Small intestine (tissue), 7 donors: ENCODE data around the gene C19orf12. TPM values are rescaled to one million over a fixed set of nuclear protein-coding genes. Genes with fewer than 3 reads are reported as not detected.
A peak's percentile ranks its signal among the peaks of the same experiment; 100 is the strongest.
"Not testable (repeated sequence)": the region's sequence is repeated elsewhere in the genome, so short reads cannot be mapped to it uniquely, and the experiment has no call there.

Experiments
- DNase-seq, 2 donors: peaks; one replicate each; pipeline versions ENCODE4 v3.0.0 to v3.0.0-alpha.2; 2013
- FAIRE-seq: peaks from 2 replicates; lab custom pipeline; 2012; peaks lifted over from hg19 to GRCh38; lab: Jason Lieb, UNC
- H3K27ac ChIP-seq, 3 donors: one replicate each; pipeline ENCODE4 v1.5.1; 2013; ENCODE audit warnings: low read length in 2 of 3, mild to moderate bottlenecking in 2 of 3, control low read depth in 1 of 3, inconsistent platforms in 1 of 3, low read depth in 1 of 3, moderate library complexity in 1 of 3
- H3K27me3 ChIP-seq, 3 donors: one replicate each; pipeline ENCODE4 v1.6.1; 2013; ENCODE audit warnings: low read length in 3 of 3, inconsistent platforms in 1 of 3; ENCODE audit not compliant: control insufficient read depth in 3 of 3, insufficient read depth in 3 of 3
- H3K36me3 ChIP-seq, 3 donors: one replicate each; pipeline ENCODE4 v1.6.1; 2013; ENCODE audit warnings: low read length in 3 of 3, inconsistent platforms in 1 of 3, low read depth in 1 of 3, mild to moderate bottlenecking in 1 of 3, moderate library complexity in 1 of 3; ENCODE audit not compliant: control insufficient read depth in 3 of 3, insufficient read depth in 2 of 3
- H3K4me1 ChIP-seq, 3 donors: one replicate each; pipeline ENCODE4 v1.6.1; 2013; ENCODE audit warnings: low read length in 2 of 3, inconsistent platforms in 1 of 3, low read depth in 1 of 3, mild to moderate bottlenecking in 1 of 3, moderate library complexity in 1 of 3; ENCODE audit not compliant: control insufficient read depth in 3 of 3, insufficient read depth in 2 of 3
- H3K4me3 ChIP-seq, 3 donors: one replicate each; pipeline ENCODE4 v1.5.1; 2013; ENCODE audit warnings: low read length in 3 of 3, control low read depth in 1 of 3, inconsistent platforms in 1 of 3, low read depth in 1 of 3, mild to moderate bottlenecking in 1 of 3, moderate library complexity in 1 of 3
- H3K9me3 ChIP-seq, 2 donors: one replicate each; pipeline ENCODE4 v1.6.1; 2013; ENCODE audit warnings: low read depth in 1 of 2, low read length in 1 of 2; ENCODE audit not compliant: control insufficient read depth in 2 of 2, insufficient read depth in 1 of 2
- WGBS, 3 donors: extraction: QIAGEN DNeasy Blood & Tissue Kit; methylation state at CpG; one replicate each; pipeline ENCODE4 v1.1.7; 2013; 5-methylcytosine and 5-hydroxymethylcytosine counted together
- polyA plus RNA-seq, 4 donors: library from polyadenylated mRNA; stranded (reverse) in 3 of 4; unstranded in 1 of 4; fragments of 200-250 nt in 3 of 4; fragments of 120-200 nt in 1 of 4; gene quantifications; one replicate each; pipeline versions ENCODE4 v1.2.1 to v1.2.3, GENCODE V29; 2013
- donor health status: healthy with polysubstance abuse.
- donor health status: control.
- donor health status: control.
- donor health status: Bipolar disorder and iron deficiency.
- donor health status: healthy.

Gene C19orf12
- polyA plus RNA-seq, 4 donors: 19.0 to 26.2 (median 21.3) TPM

GRCh38 chr19:29724102-29724641 lies 9.1 kb upstream of the C19orf12 start:
- WGBS, 3 donors: 3 to 4% (median 3%) methylated on average over 34 to 39 of the region's 39 CpGs
- Histone ChIP-seq H3K4me3 (peak overlapping the region in 2 of 3 donors; percentile 13 to 26), H3K36me3 (no peaks in the 10 kb centered on the region), H3K27me3 (peaks cover 0 to 10% (median 0%) of the 10 kb centered on the region in 3 donors), H3K4me1 (no peaks in the 10 kb centered on the region), H3K9me3 (no peaks in the 10 kb centered on the region), H3K27ac (no peak overlapping the region)
- peak in 1 of 2 donors; percentile 41 for DNase-seq
- no peak for FAIRE-seq

- peaks cover 0 to 16% (median 14%) of the 10 kb centered on the region in 3 donors for H3K4me1 ChIP-seq
- 76 to 87% (median 87%) methylated on average over 16 of the region's 16 CpGs for WGBS, 3 donors
- H3K36me3 ChIP-seq: no peaks in the 10 kb centered on the region
- FAIRE-seq (no peak), DNase-seq (no peak)
- no peaks in the 10 kb centered on the region for H3K9me3 ChIP-seq
- H3K4me3 ChIP-seq: no peak overlapping the region
- no peak overlapping the region for H3K27ac ChIP-seq
- H3K27me3 ChIP-seq: no peaks in the 10 kb centered on the region
Observed at GRCh38 chr19:29717051-29717450, 2.0 kb upstream of the C19orf12 start.

GRCh38 chr19:29715701-29716581 lies 880 bp upstream of the C19orf12 start:
- Histone ChIP-seq H3K4me1 (peaks cover 0 to 16% (median 14%) of the 10 kb centered on the region in 3 donors), H3K36me3 (no peaks in the 10 kb centered on the region), H3K9me3 (no peaks in the 10 kb centered on the region), H3K4me3 (peak overlapping the region; percentile 72 to 93 (median 87)), H3K27me3 (no peaks in the 10 kb centered on the region), H3K27ac (peak overlapping the region; percentile 94 to 98 (median 94))
- DNase-seq (peak; percentile 72 to 85), FAIRE-seq (no peak)
- 10 to 24% (median 12%) methylated on average over 13 of the region's 13 CpGs for WGBS, 3 donors

DNA sequence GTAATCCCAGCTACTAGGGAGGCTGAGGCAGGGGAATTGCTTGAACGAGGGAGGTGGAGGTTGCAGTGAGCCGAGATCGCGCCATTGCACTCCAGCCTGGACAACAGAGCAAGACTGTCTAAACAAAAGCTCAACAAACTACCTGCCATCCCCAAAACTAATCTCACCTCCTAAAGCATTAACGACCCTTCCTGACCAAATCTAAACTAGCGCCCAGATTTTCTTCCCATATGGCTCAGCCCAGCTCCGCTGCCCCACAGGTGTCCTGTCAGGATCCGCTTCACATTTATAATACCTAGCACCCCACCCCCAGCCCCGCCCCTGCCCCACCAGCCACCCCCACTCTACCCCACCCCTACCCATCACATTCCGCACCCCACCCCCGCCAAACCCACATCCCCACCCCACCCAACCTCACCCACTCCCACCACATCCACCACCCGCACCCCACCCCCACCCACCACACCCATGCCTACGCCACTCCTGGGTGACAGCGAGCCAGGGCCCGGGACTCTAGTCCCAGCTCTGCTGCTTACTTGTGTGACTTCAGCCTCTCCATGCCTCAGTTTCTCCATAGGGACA lies 599 bp downstream of the C19orf12 start:
- 23 to 27% (median 26%) methylated on average over 10 to 15 of the region's 15 CpGs for WGBS, 3 donors
- H3K4me1 ChIP-seq: peaks cover 0 to 16% (median 16%) of the 10 kb centered on the region in 3 donors
- peak overlapping the region; percentile 67 to 93 (median 72) for H3K4me3 ChIP-seq
- H3K27me3 ChIP-seq: no peaks in the 10 kb centered on the region
- DNase-seq: peak in 1 of 2 donors; percentile 34
- no peaks in the 10 kb centered on the region for H3K9me3 ChIP-seq
- peaks cover 0 to 2% (median 0%) of the 10 kb centered on the region in 3 donors for H3K36me3 ChIP-seq
- no peak for FAIRE-seq
- H3K27ac ChIP-seq: peak overlapping the region; percentile 94 to 98 (median 94)

DNA sequence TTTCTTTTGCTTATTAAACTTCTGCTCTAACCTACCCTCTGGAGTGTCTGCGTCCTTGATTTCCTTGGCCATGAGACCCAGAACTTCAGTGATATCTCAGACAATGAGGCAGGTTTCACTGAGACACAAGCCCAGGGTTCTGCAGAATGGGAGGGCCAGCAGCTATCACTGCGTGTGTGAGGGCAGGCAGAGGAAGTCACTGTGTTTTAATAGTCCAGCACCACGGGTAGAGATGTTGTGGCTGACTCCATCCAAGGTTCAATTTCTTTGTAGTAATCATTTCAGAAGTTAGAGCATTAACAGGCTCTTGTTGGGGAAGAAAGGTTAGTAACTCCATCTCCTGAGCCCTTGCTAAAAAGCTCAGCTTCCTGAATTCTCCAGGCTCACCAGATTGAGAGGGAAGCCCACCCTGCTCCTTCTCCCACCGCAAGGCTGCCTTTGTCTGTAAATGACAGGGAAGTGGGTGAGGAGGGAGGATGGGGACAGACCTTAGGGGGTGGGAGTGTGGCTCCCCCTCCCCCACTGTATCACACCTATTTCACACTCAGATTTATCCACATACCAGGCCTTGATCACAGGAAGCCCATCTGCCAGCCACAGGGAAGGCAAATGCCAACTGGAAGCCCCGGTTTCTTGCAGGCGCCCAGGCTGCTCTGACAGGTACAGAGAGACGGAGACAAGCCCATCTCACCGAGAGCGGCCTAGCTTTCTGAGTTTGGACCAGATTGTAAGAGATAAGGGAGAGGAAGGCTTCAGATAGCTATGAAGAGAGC lies 2.1 kb downstream of the C19orf12 start:
- peaks cover 0 to 31% (median 16%) of the 10 kb centered on the region in 3 donors for H3K4me1 ChIP-seq
- 57 to 75% (median 64%) methylated on average over 9 of the region's 9 CpGs for WGBS, 3 donors
- no peaks in the 10 kb centered on the region for H3K27me3 ChIP-seq
- FAIRE-seq: no peak
- H3K4me3 ChIP-seq: no peak overlapping the region
- DNase-seq: no peak
- no peak overlapping the region for H3K27ac ChIP-seq
- H3K9me3 ChIP-seq: no peaks in the 10 kb centered on the region
- H3K36me3 ChIP-seq: peaks cover 0 to 7% (median 0%) of the 10 kb centered on the region in 3 donors

DNA sequence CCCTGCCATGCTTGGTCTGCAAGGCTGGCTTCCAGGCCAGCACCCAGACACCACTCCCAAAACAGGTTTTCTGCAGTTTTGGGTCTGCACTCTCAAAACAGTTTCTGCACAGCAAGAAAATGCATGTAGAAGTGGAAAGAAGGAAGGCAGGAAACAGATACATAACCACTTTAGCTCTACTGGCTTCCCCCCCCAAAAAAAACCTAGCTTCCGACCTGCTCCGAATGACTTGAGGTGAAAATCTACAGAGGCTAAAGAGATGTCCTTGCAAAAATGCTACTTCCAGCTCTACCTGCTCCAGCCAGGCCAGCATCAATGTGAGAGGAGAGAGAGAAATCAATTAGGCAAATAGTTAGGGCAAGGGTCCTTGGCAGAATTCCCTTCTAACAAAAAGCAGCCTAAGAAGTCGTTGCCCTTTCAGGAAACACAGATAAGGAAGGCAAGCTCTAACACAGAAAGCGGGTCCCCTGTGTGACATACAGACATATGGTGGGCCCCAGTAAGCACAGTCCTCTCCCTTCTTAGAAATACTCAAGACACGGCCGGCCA lies 3.4 kb downstream of the C19orf12 start:
- H3K4me1 ChIP-seq: peaks cover 0 to 31% (median 16%) of the 10 kb centered on the region in 3 donors
- no peak overlapping the region for H3K27ac ChIP-seq
- no peak for DNase-seq
- no peak for FAIRE-seq
- WGBS, 3 donors: 43 to 64% (median 57%) methylated on average over 6 of the region's 6 CpGs
- H3K9me3 ChIP-seq: no peaks in the 10 kb centered on the region
- H3K27me3 ChIP-seq: no peaks in the 10 kb centered on the region
- peaks cover 0 to 14% (median 0%) of the 10 kb centered on the region in 3 donors for H3K36me3 ChIP-seq
- H3K4me3 ChIP-seq: no peak overlapping the region

DNA sequence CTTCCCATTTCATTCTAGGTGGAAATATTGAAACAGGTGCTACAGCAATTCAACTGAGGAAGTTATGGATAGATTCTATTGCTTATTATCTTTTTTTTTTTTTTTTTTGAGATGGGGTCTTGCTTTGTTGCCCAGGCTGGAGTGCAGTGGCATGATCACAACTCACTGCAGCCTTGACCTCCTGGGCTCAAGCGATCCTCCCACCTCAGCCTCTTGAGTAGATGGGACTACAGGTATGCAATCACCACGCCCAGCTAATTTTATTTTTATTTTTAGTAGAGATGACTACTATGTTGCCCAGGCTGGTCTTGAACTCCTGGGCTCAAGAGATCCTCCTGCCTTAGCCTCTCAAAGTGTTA lies 5.6 kb downstream of the C19orf12 start:
- Histone ChIP-seq H3K36me3 (peaks cover 0 to 27% (median 3%) of the 10 kb centered on the region in 3 donors), H3K27ac (peak overlapping the region; percentile 72 to 88 (median 88)), H3K4me1 (peaks cover 0 to 21% (median 11%) of the 10 kb centered on the region in 3 donors)
- not testable (repeated sequence) for FAIRE-seq, H3K9me3 ChIP-seq, H3K4me3 ChIP-seq, H3K27me3 ChIP-seq, DNase-seq
- 56 to 89% (median 74%) methylated on average over 2 of the region's 2 CpGs for WGBS, 3 donors
